ENCODE results near the gene STK40.

- TF ChIP-seq CTCF (IDR thresholded peaks at IDR 0.05; ENCODE audit: borderline replicate concordance, extremely low read depth, low read length, poor library complexity, severe bottlenecking), result no peak
- TF ChIP-seq EZH2 (IDR thresholded peaks at IDR 0.05; ENCODE audit: borderline replicate concordance, low read depth, low read length, severe bottlenecking), result no peak
Observed at GRCh38 chr1:36323636-36324352, 61.9 kb downstream of the STK40 start, which contains the start of gene EVA1B.
